Colon (tissue), 2 donors: Measurements from ENCODE around the gene SLC35B2.

Experiments used
- FAIRE-seq: peaks from 2 replicates; lab custom pipeline; 2012; peaks lifted over from hg19 to GRCh38; lab: Jason Lieb, UNC
- donor health status: control.
- donor health status: control.

The SLC35B2 gene

DNA sequence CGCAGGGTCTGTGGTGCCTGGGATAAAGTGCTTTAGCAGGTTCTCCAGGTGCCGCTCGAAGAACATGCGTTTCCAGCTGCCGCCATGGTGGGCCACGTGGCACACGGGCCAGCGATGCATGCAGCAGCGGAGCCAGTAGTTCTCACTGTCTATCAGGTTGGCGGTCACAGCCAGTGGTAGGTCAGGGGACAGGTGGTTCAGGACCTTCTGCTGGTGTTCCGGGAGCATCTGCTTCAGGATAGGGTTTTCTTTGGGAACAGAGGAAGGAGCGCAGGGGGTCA lies 28.9 kb upstream of the SLC35B2 start:
- no peak for FAIRE-seq

DNA sequence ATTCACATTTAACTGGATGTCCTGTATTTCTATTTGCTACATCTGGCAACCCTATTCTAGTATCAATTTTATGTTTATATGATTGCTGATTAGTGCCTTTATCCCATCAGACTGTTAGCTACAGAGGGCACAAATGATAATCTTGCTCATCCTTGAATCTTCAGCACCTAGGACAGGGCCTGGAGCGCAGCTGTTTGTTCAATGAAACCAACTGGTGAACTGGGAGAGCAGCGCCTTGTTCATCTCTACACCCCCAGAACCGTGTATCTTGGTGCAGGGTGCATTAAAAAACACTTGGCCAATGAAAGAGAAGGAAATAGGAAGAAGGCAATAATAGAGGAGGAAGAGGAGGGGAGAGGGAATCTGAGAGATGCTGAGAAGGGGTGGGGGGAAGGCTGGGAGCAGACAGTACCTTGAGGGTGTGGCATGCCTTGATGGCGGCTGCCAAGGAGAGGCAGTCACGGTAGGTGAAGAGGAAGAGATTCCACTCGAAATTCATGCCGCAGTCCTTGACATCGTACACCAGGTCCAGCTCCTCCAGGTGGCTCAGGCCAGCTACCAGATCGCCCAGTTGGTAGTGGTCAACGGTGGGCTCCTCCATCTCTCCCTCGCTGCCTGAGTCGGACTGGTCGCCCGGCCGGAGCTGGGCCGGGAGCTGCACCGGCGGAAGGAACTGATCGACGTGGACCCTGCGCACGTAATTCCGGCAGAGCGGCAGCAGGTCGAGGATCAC lies 28.4 kb upstream of the SLC35B2 start:
- FAIRE-seq, result no peak

DNA sequence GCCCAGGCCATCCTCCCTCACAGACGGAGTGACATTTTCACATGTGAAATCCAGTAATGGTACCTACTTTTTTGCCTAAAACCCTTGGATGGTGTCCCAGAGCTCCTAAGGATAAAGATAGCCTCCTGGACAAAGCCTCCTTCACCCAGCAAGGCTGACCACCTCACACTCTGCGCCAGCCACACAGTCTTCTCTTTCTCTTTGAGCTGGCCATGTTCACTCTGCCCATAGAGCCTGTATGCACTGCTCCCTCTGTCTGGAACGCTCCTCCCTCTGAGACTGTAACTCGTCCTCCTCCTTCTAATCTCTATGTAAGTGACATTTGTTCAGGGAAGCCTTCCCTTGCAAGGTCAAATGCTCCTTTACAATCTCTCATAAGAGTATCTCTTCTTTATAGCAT lies 27.5 kb upstream of the SLC35B2 start:
- FAIRE-seq, result no peak

DNA sequence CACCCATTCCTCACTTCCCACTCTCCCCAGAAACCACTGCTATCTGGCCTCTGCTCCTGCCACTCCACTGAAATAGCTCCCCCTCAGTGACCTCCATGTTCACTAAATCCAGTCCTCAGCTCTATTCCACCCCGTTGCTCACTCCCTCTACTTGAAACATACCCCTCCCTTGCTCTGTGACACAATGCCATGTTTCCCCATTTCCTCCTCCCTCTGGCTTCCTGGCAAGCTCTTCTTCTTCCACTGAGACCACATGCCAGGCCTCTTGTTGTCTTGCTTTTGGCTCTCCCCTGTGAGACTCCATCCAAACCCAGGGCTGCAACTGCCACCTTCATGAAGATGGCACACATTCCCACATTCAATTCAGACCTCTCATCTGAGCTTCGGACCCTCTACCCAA lies 26.8 kb upstream of the SLC35B2 start:
- no peak for FAIRE-seq

DNA sequence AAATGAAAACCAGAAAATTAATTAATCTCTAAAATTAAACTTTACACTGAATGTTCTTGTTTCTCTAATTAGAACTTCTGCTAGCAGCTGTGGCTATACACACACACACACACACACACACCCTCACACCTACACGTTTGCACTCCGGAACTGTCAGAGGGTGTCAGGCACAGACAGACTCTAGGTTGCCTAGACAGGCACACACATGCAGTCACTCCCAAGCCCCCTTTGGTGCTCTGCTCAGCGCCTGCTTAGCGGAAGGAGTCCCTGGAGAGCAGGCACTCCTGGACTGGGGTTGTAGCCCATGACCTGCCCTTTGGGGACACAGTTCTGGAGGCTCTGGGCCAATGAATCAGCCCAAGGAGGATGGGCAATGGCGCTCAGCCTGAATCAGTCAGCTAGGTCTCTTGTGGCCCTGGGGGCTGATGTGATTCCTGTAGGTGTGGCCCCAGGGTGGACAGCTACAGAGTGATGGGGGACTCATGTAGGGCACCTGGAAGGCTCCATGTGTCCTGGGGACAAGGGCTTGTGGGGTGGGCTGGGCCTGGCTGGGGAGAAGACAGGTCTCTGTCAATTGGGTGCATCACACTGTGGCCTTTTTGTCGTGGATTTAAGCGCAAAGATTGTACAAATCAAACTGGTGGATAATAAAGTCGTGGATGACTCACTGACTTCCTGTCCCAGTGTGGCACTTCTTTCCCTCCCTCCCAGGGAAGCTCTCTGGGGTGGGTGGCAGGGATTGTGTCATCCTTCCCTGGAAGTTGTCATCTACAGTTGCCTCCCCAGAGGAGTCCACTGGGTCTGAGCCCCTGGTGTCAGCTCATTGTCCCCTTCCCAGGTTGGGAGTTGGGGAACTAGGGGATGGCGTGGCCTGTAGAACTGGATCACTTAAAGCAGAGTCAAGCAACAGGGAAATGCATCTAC lies 21.7 kb upstream of the SLC35B2 start:
- no peak for FAIRE-seq

DNA sequence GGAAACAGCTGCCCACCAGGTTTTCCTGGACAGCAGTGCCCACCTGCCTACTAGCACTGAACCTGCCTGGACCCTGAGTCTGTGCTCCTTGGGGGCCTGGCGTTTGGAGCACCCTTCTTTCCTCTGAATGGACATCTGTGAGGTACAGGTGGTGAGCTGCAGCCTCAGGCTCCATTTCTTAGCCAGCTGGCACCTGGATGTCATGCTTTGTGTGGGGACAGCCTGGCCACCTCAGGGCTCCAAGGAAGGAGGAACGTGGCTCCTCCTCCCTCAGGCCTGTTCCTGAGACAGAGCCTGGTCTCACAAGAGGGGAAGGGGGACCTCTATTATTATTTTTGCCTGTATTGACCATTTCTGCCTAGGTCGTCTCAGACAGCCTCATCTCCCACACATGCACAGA lies 21.0 kb upstream of the SLC35B2 start:
- FAIRE-seq, result no peak

DNA sequence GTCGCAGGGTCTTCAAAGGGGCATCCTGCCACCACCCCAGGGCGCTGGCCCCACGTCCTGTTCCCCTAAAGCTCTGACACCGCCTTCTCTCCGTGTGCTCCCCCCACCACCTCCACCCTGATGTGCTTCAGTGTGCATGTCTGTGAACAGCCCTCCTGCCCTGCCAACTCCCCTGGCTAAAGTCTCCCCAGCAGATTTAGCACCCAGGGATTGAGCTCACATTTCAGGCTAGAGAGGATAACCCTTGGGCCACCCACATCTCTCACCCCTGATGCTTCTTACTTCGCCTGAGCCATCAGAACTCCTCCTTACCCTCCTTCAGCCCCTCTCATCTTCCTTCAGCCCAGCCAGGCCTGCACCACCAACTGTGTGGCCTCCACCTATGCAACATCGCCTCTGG lies 20.4 kb upstream of the SLC35B2 start:
- FAIRE-seq, result no peak

DNA sequence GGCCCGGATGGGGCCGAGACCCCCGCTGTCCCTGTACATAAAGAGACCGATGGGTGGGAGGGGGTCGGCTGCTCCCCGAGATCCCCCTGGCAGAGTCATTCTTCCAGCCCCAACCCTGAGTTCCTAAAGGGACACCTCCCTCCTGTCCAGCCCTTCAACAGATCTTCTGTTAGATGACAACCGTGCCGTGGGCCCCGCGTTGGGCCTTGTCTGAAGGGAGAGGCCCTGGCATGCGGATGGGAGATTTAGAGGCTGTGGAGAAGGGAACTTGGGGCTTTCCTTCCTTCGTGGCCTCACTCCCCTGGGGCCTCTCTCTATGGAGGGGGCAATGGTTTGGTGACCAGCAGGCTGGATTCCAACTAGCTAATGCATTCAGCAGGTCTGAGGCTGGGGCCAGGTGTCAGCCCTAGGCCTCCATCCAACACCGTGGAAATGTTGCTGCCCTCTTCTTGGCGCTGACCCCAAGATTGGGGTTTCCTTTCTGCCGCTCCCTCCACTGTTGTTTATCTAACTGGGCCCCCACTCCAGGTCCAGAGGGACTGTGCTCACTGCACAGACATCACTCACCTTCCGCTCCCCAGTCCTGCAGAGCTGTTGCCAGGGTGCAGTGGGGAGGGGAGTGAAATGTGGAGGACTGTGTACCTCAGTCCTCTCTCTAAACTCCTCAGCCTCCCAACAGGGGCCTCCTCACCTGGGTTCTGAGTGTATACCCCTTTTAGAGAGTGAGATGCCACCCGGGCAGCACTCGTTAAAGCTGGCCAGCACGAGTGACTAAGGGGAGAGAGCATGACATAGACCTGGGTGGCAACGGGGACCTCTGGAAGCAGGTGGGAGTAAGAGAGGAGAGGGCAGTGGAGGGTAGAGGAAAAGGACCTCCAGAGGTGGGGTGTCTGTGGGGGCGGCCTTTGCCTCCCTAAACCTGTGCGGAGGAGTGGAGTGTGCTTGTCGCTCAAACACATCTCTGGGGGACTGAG lies 19.6 kb upstream of the SLC35B2 start:
- no peak for FAIRE-seq

DNA sequence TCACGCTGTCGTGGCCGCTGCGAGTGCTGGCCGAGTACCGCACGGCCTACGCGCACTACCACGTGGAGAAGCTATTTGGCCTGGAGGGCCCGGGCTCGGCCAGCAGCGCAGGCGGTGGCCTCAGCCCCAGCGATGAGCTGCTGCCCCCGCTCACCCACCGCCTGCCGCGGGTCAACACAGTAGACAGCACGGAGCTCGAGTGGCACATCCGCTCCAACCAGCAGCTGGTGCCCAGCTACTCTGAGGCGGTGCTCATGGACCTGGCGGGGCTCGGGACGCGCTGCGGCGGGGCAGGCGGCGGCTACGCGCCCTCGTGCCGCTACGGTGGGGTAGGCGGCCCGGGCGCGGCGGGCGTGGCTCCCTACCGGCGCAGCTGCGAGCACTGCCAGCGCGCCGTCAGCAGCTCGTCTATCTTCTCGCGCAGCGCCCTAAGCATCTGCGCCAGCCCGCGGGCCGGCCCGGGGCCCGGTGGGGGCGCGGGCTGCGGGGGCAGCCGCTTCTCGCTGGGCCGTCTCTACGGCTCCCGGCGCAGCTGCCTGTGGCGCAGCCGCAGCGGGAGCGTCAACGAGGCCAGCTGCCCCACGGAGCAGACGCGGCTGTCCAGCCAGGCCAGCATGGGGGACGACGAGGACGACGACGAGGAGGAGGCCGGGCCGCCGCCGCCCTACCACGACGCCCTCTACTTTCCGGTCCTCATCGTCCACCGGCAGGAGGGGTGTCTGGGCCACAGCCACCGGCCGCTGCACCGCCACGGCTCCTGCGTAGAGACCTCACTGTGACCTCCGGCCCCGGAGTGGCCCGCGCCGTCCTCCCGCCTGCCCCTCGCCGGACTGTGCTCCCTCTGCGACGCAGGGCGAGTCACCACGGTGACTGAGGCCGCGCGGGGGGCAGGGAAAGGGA lies 18.7 kb upstream of the SLC35B2 start:
- FAIRE-seq, result no peak

DNA sequence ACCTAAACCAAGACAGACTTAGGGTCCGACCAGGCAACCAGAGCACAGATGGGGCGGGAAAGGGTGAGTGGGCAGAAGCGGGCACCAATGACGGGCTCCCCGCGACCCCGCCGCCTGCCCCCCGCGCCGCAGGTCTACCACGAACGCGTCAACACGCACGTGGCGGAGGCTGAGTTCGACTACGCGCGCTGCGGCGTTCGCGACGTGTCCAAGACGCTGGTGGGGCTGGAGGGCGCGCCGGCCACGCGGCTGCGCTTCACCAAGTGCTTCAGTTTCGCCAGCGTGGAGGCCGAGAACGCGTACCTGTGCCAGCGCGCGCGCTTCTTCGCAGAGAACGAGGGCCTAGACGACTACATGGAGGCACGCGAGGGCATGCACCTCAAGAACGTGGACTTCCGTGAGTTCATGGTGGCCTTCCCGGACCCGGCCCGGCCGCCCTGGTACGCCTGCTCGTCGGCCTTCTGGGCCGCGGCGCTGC lies 18.0 kb upstream of the SLC35B2 start:
- no peak for FAIRE-seq

DNA sequence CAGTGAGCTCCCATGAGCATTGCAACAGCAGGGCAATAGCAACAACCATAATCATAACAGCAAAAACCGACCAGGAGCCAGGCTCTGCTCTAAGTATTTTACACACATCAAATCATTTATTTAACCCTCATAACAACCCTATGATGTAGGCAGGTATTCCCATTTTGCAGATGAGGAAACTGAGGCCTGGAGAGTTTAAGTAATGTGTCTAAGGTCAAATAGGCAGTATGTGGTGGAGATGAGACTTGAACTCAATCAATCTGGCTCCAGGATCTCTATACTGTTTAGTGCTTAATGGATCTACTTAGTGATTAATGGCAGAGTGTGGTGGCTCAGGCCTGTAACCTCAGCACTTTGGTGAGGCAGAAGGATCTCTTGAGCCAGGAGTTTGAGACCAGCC lies 16.3 kb upstream of the SLC35B2 start:
- no peak for FAIRE-seq

DNA sequence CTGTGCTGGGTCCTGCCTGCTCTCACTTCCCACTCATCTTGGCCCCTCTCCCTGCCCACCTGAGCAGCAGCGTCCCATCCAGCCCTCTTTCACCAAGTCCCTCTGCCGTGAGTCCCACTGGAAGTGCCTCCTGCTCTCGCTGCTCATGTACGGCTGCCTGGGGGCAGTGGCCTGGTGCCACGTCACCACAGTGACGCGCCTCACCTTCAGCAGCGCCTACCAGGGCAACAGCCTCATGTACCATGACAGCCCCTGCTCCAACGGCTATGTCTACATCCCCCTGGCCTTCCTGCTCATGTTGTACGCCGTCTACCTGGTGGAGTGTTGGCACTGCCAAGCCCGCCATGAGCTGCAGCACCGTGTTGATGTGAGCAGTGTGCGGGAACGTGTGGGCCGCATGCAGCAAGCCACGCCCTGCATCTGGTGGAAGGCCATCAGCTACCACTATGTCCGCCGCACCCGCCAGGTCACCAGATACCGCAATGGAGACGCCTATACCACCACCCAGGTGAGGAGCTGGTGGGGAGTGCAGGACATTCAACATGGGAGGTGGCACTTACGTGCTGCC lies 15.8 kb upstream of the SLC35B2 start:
- no peak for FAIRE-seq

DNA sequence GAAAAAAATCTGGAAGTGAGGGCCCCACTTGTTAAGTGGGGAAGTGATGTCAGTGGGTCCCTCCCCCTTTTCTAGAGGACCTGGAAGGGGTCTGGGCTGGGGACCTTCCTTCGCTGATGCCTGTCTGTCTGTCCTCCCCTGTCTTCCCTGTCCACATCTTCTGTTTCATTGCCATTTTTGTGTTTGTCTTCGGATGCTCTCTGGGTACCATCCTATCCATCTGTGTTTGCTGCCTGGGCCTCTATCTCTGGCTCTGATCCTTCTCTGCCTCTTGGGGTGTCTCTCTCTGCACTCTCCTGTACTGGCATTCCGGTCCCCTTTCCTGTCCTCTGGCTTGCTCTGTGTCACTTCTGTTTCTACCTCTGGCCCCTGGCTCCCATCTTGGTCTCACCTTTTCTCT lies 15.2 kb upstream of the SLC35B2 start:
- FAIRE-seq, result no peak

DNA sequence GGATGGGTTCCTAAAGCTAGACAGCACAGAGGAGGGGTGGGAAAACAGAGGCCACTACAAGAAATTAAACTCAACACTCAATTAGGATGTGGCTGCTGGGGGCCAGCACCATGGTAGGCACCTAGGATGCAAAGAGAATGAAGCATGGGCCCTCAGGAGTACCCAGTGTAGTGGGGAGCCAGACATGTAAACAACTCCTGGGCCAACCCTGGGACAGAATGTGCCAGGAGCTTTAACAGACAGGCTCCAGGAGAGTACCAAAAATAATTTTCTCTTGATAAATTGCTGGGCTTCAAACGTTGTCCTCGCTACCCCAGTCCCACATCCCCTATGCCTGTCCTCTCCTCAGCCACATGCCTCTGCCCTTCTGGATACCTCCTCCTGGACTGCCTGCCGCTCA lies 14.6 kb upstream of the SLC35B2 start:
- no peak for FAIRE-seq

DNA sequence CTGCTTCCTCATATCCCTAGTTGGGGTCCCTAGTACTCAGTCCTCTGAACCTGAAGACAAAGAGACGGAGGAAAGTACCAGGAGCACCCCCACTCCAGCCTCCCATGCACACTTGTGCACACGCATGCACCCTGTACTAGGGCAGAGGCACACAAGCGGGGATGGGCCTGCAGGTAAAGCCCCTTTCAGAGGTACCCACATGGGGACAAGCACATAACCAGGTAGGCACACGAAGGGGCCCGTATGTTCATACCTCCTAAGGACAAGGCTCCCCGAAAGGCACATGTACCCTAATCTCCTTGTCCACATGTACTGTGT lies 14.0 kb upstream of the SLC35B2 start:
- no peak for FAIRE-seq

DNA sequence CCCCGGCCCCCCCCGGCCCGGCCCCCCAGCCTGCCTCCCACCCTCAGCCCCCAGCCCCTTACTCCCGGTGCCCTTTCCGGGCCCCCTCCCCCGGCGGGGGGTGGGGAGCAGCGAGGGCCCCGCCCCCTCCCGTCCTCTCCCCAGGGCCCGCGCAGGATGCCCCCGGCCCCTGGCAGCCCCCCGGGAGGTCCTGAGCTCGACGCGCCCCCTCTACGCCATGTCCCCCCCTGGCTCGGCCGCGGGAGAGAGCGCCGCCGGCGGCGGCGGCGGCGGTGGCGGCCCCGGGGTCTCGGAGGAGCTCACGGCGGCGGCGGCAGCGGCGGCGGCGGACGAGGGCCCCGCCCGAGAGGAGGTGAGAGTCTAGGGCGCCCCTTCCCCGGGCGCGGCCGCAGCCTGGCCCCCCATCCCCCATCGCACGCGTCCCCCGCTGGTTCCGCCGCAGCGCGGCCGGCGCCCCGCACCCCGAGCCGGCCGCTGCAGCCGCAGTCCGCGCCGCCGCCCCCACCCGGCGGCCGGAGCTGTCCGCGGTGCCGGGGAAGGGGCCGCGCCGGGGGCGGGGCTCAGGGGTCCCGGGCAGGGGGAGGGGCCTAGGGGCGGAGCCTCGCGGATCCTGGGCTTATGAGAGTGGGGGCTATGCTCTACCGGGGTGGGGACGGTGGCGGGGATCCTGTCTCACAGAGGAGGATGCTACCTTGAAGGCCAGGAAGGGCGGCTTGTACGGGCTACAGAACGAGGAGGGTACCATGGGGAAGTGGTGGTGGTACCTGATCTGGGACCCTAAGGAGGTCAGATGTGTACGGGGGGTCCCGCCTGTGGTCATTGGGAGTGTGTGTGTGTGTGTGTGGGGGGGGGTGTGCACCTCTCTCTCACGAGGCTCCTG lies 13.4 kb upstream of the SLC35B2 start:
- FAIRE-seq, result no peak

DNA sequence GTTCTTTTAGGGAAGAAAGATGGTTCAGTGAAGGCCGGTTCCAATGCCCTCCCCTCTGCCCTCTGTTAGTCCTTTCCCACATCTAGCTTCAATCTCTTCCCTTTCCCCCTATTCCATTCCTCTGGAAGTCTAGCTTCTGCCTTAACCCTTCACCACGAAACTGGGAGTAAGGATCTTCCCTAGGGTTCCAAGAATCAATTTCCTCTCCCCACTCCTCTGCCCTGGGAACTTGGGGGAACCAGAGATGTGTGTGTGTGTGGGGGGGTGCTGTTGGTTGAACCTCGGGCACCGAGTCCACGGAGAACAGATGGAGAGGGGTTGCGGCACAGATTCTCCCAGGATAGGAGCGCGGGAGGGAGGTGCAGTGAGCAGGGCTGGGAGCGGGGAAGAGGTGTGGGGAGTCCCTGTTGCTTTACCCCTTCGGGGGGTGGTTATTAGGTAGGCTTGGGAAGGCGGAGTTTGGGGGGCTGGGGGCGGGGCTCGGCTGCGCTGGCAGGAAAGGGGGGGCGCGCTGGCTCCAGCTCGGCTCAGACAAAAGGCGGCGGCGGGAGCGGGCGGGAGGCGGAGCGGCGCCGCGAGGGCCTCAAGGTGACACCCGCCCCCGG lies 12.7 kb upstream of the SLC35B2 start, which contains the start of gene TMEM151B:
TMEM151B (plus strand) TSS at position 530 of the 605 bp plus-strand sequence. CDS start 293 bp downstream, outside the sequence.
- FAIRE-seq, result no peak

DNA sequence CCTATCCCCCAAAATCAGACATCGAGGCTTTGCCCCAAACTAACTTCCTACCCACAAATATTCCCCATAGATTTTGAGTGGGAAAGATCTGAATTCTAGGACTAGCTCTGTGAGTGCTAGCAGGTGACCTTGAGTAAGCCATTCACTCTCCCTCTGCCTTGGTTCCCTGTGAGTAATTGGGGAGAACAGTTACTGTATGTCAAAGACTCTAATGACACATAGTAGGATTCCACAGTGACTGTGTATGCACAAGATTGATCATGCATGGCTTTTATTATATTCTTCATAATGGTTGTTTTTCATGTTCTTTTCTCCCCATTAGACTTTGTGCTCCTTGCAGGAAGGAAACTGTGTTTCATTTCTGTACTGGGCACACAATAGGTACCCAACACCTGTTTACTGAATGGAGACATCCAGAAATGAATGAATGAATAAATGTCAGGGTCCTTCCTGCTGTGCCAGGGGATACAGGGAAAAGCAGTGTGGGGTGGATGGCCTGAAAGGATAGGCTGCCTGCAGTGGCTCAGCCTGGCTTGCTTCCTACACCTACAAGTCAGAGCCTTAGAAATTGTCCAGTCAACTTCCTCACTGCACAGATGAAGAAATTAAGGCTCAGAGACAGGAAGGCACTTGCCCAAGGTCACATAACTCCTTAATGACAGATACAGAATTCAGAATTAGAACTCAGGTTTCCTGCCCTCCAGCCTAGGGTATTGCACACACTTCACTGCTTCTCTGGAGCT lies 12.0 kb upstream of the SLC35B2 start:
- FAIRE-seq, result no peak

DNA sequence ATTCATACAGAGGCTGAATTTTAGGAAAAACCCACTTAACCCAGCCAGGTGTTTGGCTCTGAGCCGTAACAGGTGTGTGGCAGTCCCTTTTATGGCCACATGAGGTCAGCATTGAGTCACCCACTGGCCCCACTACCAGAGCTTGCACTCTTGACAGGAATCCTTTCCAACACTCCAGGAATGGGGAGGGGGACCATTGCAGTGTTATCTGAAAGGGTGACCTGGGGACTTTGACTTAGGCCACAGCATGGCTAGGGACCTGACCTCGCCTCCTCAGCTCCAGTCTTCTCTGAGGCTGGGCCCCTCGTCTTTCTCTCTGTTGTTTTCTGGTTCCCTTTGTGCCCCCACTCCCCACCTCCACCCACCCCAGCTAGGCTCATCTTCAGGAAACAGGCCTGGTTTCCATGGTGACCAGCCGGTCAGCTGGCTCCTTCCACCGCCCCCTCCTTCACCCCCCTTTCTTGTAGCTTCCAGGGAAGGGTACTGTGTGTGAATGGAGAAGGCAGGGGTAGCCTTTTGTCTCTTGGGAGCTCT lies 10.8 kb upstream of the SLC35B2 start:
- no peak for FAIRE-seq
